Fibroblast of skin of right quadriceps (primary cell): ENCODE data around the gene BEST1.
"Not testable (repeated sequence)": the region's sequence is repeated elsewhere in the genome, so short reads cannot be mapped to it uniquely, and the experiment has no call there.

Experiments used
- DNase-seq: peaks from one replicate; pipeline ENCODE4 v3.0.0-alpha.2; 2013

BEST1 gene

DNA sequence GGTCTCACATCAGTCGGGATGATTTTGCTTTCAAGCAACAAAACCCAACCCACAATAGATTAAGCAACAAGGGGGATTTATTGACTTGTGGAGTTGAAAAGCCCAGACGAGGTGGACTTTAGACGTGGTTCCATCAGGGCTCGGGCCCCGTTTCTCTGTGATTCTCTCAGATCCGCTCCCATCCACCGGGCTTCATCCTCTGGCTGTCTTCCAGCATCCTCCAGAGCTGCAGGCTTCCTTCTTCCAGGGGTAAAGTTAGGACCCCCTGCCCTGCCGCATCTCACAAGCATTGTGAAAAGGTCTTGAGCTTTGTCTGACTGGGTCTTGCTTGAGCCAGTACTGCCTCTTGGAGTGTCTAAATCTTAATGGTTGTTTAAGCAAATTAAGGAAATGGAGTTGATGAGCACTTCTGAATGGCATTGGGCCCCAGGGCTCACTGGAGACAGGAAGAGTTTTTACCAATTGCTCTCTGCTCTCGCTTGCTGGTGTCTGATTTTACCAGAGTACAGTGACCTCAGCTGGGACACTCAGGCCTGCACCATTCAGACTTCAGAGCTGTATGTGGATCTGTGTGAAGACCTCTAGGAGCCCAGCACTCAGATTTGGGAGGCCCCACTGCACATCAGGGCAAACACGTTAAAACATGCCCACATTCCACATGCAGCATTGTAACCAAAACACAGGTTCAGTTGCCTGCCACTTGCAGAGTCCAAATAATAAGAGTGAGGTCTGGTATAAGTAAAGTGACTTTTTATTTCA, 30.8 kb downstream of the BEST1 start:
- DNase-seq: no peak

- DNase-seq: no peak
These were observed 33.3 kb downstream of the BEST1 start for GRCh38 chr11:61983419-61983818.

- no peak for DNase-seq
These were observed 35.7 kb downstream of the BEST1 start for GRCh38 chr11:61985869-61986268.

GRCh38 chr11:61994981-61995380, 44.8 kb downstream of the BEST1 start:
- DNase-seq: no peak

DNA sequence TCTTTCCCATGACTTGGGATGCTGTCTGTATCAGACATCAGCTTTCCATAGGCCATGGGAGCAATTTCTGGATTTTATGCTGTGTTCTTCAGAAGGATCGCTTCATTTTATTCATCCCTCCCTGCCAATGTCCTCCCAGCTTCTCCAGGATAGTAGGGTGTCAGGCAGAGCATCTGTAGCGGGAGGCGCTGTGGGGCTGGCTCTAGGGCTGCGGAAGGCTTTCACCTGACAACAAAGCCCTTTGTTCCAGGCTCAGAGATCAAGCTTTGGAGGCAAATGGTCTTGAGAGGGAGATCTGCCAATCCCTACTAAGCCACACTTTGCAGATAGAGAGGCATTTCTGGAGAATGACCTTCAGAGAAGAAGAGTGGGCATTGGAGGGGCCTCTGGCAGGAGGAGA, 46.8 kb downstream of the BEST1 start:
- DNase-seq: no peak

GRCh38 chr11:61999141-61999975, 49.2 kb downstream of the BEST1 start:
- no peak for DNase-seq

GRCh38 chr11:62000539-62001446, 50.6 kb downstream of the BEST1 start:
- no peak for DNase-seq

- DNase-seq: no peak
These were observed 51.5 kb downstream of the BEST1 start for GRCh38 chr11:62001450-62002191.

- DNase-seq: not testable (repeated sequence)
These were observed 52.1 kb downstream of the BEST1 start for GRCh38 chr11:62002283-62002682.

GRCh38 chr11:62004473-62004872, 54.3 kb downstream of the BEST1 start:
- DNase-seq: peak; percentile 63

DNA sequence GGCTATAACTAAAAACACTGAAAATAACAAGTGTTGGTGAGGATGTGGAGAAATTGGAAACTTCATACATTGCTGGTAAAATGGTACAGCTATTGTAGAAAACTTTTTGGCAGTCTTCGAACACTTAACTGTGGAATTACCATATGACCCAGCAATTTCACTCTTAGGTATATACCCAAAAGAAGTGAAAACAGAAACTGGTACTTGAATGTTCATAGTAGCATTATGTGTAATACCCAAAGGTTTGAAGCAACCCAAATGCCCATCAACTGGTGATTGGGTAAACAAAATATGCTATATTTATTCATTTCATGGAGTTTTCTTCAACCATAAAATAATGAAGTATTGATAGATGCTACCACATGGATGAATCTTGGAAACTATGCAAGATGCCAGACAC, 58.0 kb downstream of the BEST1 start:
- DNase-seq: no peak

GRCh38 chr11:62010935-62011528, 60.9 kb downstream of the BEST1 start:
- no peak for DNase-seq

DNA sequence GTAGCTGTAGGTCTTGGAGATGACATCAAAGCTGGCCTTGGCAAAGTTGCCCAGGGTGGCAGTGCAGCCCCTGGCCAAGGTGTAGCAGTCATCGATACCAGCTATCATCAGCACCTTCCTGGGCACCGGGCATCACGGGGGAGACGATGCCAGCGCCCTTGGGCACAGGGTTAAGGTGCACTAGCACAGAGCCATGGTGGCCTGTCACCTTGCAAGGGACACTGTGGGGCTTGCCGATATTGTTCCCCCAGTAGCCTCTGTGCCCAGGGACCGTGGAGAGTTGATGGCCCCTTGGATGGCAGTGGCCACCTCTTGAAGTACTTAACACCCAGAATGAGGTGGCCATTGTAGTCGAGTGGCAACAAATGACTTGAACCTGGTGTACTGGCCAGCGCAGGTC, 61.7 kb downstream of the BEST1 start:
- no peak for DNase-seq

GRCh38 chr11:62012451-62012831, 62.3 kb downstream of the BEST1 start:
- DNase-seq: no peak

GRCh38 chr11:62012832-62013461, 62.8 kb downstream of the BEST1 start:
- no peak for DNase-seq
